Trophoblast cell (in vitro differentiated cells and primary cell): Measurements from ENCODE around the gene VMP1.

Source experiments
- DNase-seq, 2 donors: peaks; one replicate each; pipeline ENCODE4 v3.0.0-alpha.2; 2016
- H2AFZ ChIP-seq: 2 replicates; pipeline ENCODE4 v1.6.1; 2013; ENCODE audit warnings: low read length, moderate library complexity, mild to moderate bottlenecking; ENCODE audit not compliant: insufficient read depth, poor library complexity
- H2AK5ac ChIP-seq: 2 replicates; pipeline ENCODE4 v1.6.1; 2013; ENCODE audit warnings: mild to moderate bottlenecking, low read length
- H2BK120ac ChIP-seq: 2 replicates; pipeline ENCODE4 v1.6.1; 2013; ENCODE audit warnings: low read length, mild to moderate bottlenecking, moderate library complexity; ENCODE audit not compliant: insufficient read depth, poor library complexity
- H2BK12ac ChIP-seq: 2 replicates; pipeline ENCODE4 v1.6.1; 2013; ENCODE audit warnings: mild to moderate bottlenecking, low read length, moderate library complexity
- H2BK5ac ChIP-seq: 2 replicates; pipeline ENCODE4 v1.6.1; 2013; ENCODE audit warnings: low read length, low read depth, moderate library complexity, mild to moderate bottlenecking; ENCODE audit not compliant: poor library complexity
- H3K14ac ChIP-seq: 2 replicates; pipeline ENCODE4 v1.6.1; 2013; ENCODE audit warnings: mild to moderate bottlenecking, low read length
- H3K18ac ChIP-seq: 2 replicates; pipeline ENCODE4 v1.6.1; 2013; ENCODE audit warnings: mild to moderate bottlenecking, low read length
- H3K23ac ChIP-seq: 2 replicates; pipeline ENCODE4 v1.6.1; 2013; ENCODE audit warnings: low read length
- H3K27ac ChIP-seq: 2 replicates; pipeline ENCODE4 v1.5.1; 2013; ENCODE audit warnings: low read depth, mild to moderate bottlenecking, inconsistent platforms, low read length, moderate library complexity
- H3K27me3 ChIP-seq: 2 replicates; pipeline ENCODE4 v1.6.1; 2013; ENCODE audit warnings: inconsistent platforms, mild to moderate bottlenecking, low read length, moderate library complexity; ENCODE audit not compliant: insufficient read depth
- H3K36me3 ChIP-seq, 2 experiments: 1 replicate in 1 of 2; 2 replicates in 1 of 2; pipeline ENCODE4 v1.6.1; 2013; ENCODE audit warnings: low read length in 2 of 2, mild to moderate bottlenecking in 2 of 2, moderate library complexity in 1 of 2; ENCODE audit not compliant: insufficient read depth in 2 of 2, control insufficient read depth in 1 of 2
- H3K4ac ChIP-seq: 2 replicates; pipeline ENCODE4 v1.6.1; 2013; ENCODE audit warnings: low read depth, mild to moderate bottlenecking, low read length, moderate library complexity
- H3K4me1 ChIP-seq, 2 experiments: 1 replicate in 1 of 2; 2 replicates in 1 of 2; pipeline ENCODE4 v1.6.1; 2013; ENCODE audit warnings: low read length in 2 of 2, mild to moderate bottlenecking in 2 of 2, moderate library complexity in 1 of 2; ENCODE audit not compliant: insufficient read depth in 2 of 2, control insufficient read depth in 1 of 2
- H3K4me2 ChIP-seq: 2 replicates; pipeline ENCODE4 v1.6.1; 2013; ENCODE audit warnings: inconsistent platforms, mild to moderate bottlenecking, low read length, moderate library complexity
- H3K4me3 ChIP-seq: 2 replicates; pipeline ENCODE4 v1.5.1; 2013; ENCODE audit warnings: mild to moderate bottlenecking, low read depth, low read length, inconsistent platforms
- H3K79me1 ChIP-seq: one replicate; pipeline ENCODE4 v1.6.1; 2013; ENCODE audit warnings: low read length
- H3K79me2 ChIP-seq: 2 replicates; pipeline ENCODE4 v1.6.1; 2013; ENCODE audit warnings: low read length, mild to moderate bottlenecking; ENCODE audit not compliant: control insufficient read depth, insufficient read depth, poor library complexity
- H3K9ac ChIP-seq: 2 replicates; pipeline ENCODE4 v1.6.1; 2013; ENCODE audit warnings: mild to moderate bottlenecking, low read length
- H3K9me3 ChIP-seq: 2 replicates; pipeline ENCODE4 v1.6.1; 2013; ENCODE audit warnings: low read depth, mild to moderate bottlenecking, control low read depth, inconsistent platforms, low read length; ENCODE audit not compliant: insufficient read depth
- H4K12ac ChIP-seq: 2 replicates; pipeline ENCODE4 v1.6.1; 2013; ENCODE audit warnings: low read depth, mild to moderate bottlenecking, low read length, moderate library complexity
- H4K8ac ChIP-seq: 2 replicates; pipeline ENCODE4 v1.6.1; 2013; ENCODE audit warnings: low read depth, mild to moderate bottlenecking, low read length, moderate library complexity
- H4K91ac ChIP-seq: one replicate; pipeline ENCODE4 v1.6.1; 2013; ENCODE audit warnings: low read depth, mild to moderate bottlenecking, low read length, moderate library complexity
- WGBS: extraction: QIAGEN DNeasy Blood & Tissue Kit; methylation state at CpG from one replicate; pipeline ENCODE4 v1.1.7; 2013; ENCODE audit warnings: missing lambda C conversion rate; ENCODE audit not compliant: insufficient read length, insufficient coverage; ENCODE audit errors: extremely low coverage; 5-methylcytosine and 5-hydroxymethylcytosine counted together

VMP1 gene

DNA sequence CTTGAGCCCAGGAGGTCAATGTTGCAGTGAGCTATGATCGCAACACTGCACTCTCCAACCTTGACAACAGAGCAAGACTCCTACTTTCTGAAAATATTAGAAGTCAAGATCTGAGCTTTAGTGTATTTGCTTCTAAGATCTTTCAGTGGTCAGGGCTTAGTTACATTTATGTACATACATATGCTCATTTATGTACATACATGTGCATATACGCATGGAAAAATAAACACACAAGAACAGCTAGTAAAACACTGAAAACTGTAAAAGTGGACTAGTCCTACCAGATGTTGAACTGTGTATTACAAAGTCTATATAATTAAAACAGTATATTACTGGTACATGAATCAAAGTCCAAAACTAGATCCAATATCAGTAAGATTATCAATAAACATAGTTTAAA, 28.5 kb upstream of the VMP1 start:
- H3K27ac ChIP-seq: no peak overlapping the region
- no peaks in the 10 kb centered on the region for H3K79me1 ChIP-seq
- no peak for DNase-seq
- H3K18ac ChIP-seq: no peak overlapping the region
- no peak overlapping the region for H3K4ac ChIP-seq
- WGBS: no CpG with 5 or more reads among the region's 2 CpGs
- H2AK5ac ChIP-seq: no peak overlapping the region
- no peak overlapping the region for H3K23ac ChIP-seq
- no peak overlapping the region for H2BK12ac ChIP-seq
- H3K4me3 ChIP-seq: no peak overlapping the region
- peaks cover 15 to 44% of the 10 kb centered on the region in 2 experiments for H3K36me3 ChIP-seq
- no peak overlapping the region for H3K14ac ChIP-seq
- H3K79me2 ChIP-seq: no peaks in the 10 kb centered on the region
- no peaks in the 10 kb centered on the region for H3K4me1 ChIP-seq
- H3K9me3 ChIP-seq: no peaks in the 10 kb centered on the region
- no peak overlapping the region for H2AFZ ChIP-seq
- H4K8ac ChIP-seq: no peak overlapping the region
- no peaks in the 10 kb centered on the region for H3K27me3 ChIP-seq
- no peak overlapping the region for H2BK120ac ChIP-seq
- no peak overlapping the region for H4K12ac ChIP-seq
- no peak overlapping the region for H3K4me2 ChIP-seq
- H4K91ac ChIP-seq: no peak overlapping the region
- no peak overlapping the region for H2BK5ac ChIP-seq
- H3K9ac ChIP-seq: no peak overlapping the region

- H3K4me1 ChIP-seq: no peaks in the 10 kb centered on the region
Observed at GRCh38 chr17:59680314-59680713, 27.1 kb upstream of the VMP1 start.

GRCh38 chr17:59683283-59683682, 24.2 kb upstream of the VMP1 start:
- no peak overlapping the region for H4K8ac ChIP-seq
- H2BK5ac ChIP-seq: no peak overlapping the region
- peak; percentile 52 to 75 for DNase-seq
- no peaks in the 10 kb centered on the region for H3K4me1 ChIP-seq
- no peak overlapping the region for H2BK12ac ChIP-seq
- no peaks in the 10 kb centered on the region for H3K27me3 ChIP-seq
- H3K4me3 ChIP-seq: no peak overlapping the region
- no peak overlapping the region for H3K18ac ChIP-seq
- no peak overlapping the region for H2AK5ac ChIP-seq
- no peak overlapping the region for H3K4me2 ChIP-seq
- H3K4ac ChIP-seq: no peak overlapping the region
- H3K79me2 ChIP-seq: no peaks in the 10 kb centered on the region
- H3K9me3 ChIP-seq: no peaks in the 10 kb centered on the region
- H2BK120ac ChIP-seq: no peak overlapping the region
- H2AFZ ChIP-seq: no peak overlapping the region
- no peak overlapping the region for H3K14ac ChIP-seq
- no peak overlapping the region for H4K91ac ChIP-seq
- peaks cover 15 to 53% of the 10 kb centered on the region in 2 experiments for H3K36me3 ChIP-seq
- H3K9ac ChIP-seq: no peak overlapping the region
- no peak overlapping the region for H3K27ac ChIP-seq
- H4K12ac ChIP-seq: no peak overlapping the region
- no peak overlapping the region for H3K23ac ChIP-seq
- no peaks in the 10 kb centered on the region for H3K79me1 ChIP-seq

More at GRCh38 chr17:59680314-59680713, 27.1 kb upstream of the VMP1 start:
- no peak overlapping the region for H4K12ac ChIP-seq
- no peak overlapping the region for H3K18ac ChIP-seq
- H3K36me3 ChIP-seq: peaks cover 20 to 51% of the 10 kb centered on the region in 2 experiments
- no peak overlapping the region for H2BK5ac ChIP-seq
- no peak overlapping the region for H4K91ac ChIP-seq
- no peak overlapping the region for H3K4me2 ChIP-seq
- H3K79me1 ChIP-seq: no peaks in the 10 kb centered on the region
- H3K79me2 ChIP-seq: no peaks in the 10 kb centered on the region
- no peak overlapping the region for H2AK5ac ChIP-seq
- H3K4me3 ChIP-seq: no peak overlapping the region
- H2BK12ac ChIP-seq: no peak overlapping the region
- no peaks in the 10 kb centered on the region for H3K9me3 ChIP-seq
- H3K14ac ChIP-seq: no peak overlapping the region
- no peaks in the 10 kb centered on the region for H3K27me3 ChIP-seq
- H3K27ac ChIP-seq: no peak overlapping the region
- H2BK120ac ChIP-seq: no peak overlapping the region
- no peak overlapping the region for H2AFZ ChIP-seq
- no peak overlapping the region for H4K8ac ChIP-seq
- H3K4ac ChIP-seq: no peak overlapping the region
- WGBS: no CpG with 5 or more reads among the region's 4 CpGs
- DNase-seq: no peak
- no peak overlapping the region for H3K9ac ChIP-seq
- no peak overlapping the region for H3K23ac ChIP-seq

GRCh38 chr17:59684967-59685366, 22.5 kb upstream of the VMP1 start:
- Histone ChIP-seq H2AK5ac (no peak overlapping the region), H3K4me2 (no peak overlapping the region), H3K18ac (no peak overlapping the region), H2AFZ (no peak overlapping the region), H2BK120ac (no peak overlapping the region), H3K79me2 (no peaks in the 10 kb centered on the region), H3K79me1 (no peaks in the 10 kb centered on the region), H3K27me3 (no peaks in the 10 kb centered on the region), H3K9ac (no peak overlapping the region), H3K23ac (no peak overlapping the region), H2BK5ac (no peak overlapping the region), H3K27ac (no peak overlapping the region), H4K8ac (no peak overlapping the region), H3K14ac (no peak overlapping the region), H3K36me3 (peaks cover 5 to 42% of the 10 kb centered on the region in 2 experiments), H3K4me1 (no peaks in the 10 kb centered on the region), H4K12ac (no peak overlapping the region), H3K9me3 (no peaks in the 10 kb centered on the region), H3K4ac (no peak overlapping the region), H4K91ac (no peak overlapping the region), H3K4me3 (no peak overlapping the region), H2BK12ac (no peak overlapping the region)
- DNase-seq: no peak
- no CpG with 5 or more reads among the region's 6 CpGs for WGBS
